Limb (tissue), 2 donors: ENCODE data around the gene RGS10.

Experiments used
- DNase-seq, 2 donors: peaks; one replicate each; pipeline ENCODE4 v3.0.0-alpha.2; 2016; ENCODE audit errors: extremely low spot score in 2 of 2

Gene RGS10

DNA sequence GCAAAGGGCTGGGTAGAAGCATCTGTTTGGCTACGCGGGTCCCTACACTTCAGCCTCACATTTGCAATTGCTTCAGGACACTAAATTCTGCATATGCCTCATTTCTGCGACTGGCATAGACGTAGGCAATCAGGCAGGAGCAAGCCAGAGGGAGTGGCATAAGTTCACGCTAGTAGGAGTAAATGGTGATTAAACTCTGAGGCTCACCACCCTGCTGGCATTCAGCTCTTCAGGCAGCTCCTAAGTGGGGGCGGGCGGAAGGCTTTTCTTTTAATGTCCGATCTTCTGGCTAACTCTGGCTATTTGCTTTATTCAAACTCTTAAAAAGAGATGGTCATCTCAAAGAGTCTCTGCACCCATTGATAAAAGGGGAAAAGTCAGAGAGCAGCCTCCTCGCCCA is 45.3 kb downstream of the RGS10 start:
- DNase-seq = no peak

- DNase-seq = no peak
These were observed 46.2 kb downstream of the RGS10 start for GRCh38 chr10:119496273-119496672.

GRCh38 chr10:119495545-119495944 is 47.0 kb downstream of the RGS10 start:
- DNase-seq = no peak

DNA sequence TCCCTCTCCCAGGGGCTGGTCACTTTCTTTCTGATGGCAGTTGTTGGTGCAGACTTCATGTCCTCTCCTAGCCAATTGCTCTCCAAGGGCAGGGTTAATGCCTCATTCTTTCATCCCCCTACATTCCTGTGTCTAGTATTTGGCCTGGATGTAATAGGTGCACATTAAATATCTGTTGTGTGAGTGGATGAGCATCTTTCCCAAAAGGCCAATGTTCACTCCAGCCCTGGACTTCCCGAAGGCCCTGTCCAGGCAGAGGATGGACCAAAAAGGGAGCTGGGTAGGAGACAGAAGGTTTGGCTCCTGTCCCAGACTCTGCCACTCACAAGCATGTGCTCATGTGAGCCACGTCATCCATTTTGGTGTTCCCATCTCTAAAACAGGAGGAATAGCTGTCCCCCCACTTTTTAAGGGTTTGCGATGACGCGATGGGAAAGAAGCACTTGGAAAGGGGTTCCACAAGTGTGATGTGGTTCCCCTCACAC is 47.5 kb downstream of the RGS10 start:
- DNase-seq = no peak

GRCh38 chr10:119494236-119495020 is 48.1 kb downstream of the RGS10 start:
- no peak for DNase-seq

GRCh38 chr10:119493155-119493554 is 49.4 kb downstream of the RGS10 start:
- no peak for DNase-seq

DNA sequence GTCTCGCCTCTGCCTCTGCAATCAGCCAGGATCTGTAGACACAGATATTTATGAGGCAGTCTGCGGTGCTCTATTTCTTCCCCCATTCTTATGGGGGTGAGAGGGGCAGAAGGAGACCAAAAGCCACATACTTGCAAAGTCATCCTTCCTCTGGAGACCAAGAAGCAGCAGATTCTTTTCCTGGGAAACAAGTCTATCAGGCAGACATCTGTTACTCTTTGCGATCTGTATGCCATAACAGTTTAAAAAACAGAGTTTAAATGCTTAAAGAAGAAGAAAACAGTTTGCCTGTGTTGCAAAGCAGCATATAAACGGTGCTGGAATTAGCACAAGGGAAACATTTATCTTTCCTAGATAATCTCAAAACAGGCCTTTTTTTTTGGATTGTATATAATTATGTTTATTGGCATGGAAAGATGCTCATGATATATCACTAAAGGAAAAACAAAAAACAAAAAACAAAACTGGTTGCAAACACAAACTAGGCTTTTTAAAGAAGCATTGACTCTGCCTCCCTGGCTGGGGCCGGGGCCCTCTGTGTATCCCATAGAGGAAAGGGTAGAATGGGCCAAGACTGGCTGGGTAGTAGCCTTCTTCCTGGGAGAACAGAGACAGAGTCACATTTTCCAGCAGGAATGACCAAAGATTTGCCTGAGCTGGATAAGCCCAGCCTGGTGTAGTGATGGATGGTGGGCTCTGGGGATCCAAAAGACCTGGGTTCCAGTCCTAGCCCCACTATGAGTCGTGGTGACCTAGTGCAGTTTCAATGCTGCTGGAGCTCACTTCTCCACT is 50.4 kb downstream of the RGS10 start:
- DNase-seq = no peak

DNA sequence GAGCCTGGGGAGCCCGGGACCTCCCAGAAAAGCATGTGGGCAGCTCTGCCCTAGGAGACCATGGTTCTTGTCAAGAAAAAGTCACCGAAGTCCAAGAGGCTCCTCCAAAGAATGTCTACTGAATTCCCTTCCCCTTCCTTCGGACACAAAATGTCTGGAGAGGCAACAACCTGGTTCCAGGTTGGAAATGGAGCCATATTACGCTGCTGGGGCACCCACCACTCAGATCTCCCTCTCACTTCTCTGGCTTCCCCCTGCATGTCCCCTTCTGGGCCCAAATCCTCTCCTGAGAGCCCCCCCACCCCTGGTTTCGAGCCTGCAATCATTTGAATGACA is 52.6 kb downstream of the RGS10 start:
- DNase-seq = no peak

DNA sequence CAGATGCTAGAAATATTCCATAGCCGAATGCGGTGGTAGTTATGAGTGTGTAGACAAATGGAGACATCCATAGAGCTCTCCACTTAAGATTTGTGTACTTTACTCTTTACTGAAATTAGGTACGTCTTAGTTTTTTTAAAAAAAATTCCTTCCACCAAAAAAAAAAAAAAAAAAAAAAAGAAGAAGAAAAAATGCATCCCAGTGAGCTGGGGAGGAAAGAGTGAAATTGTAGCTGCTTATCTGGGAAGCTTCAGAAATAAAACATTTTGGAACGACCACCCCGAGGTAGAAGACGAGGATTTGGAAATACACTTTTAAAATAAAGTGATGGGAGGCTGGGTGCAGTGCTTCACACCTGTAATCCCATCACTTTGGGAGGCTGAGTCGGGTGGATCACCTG is 53.8 kb downstream of the RGS10 start:
- no peak for DNase-seq

DNA sequence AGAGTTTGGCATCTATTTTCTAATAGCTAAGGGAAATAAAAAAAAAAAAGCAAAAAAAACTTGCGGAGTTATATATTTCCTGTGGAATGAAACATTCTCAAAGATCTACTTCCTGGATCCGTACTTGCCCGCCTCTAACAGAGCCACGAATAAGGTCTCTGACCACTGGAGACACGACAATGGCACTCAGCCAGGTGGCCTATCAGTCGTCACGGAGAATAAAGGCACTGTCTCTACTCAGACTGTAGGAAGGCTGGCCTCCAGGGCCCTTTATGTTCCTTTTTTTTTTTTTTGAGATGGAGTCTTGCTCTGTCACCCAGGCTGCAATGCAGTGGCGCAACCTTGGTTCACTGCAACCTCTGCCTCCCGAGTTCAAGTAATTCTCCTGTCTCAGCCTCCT is 58.7 kb downstream of the RGS10 start:
- DNase-seq = no peak

- DNase-seq = no peak
These were observed 59.5 kb downstream of the RGS10 start for GRCh38 chr10:119483001-119483400.

DNA sequence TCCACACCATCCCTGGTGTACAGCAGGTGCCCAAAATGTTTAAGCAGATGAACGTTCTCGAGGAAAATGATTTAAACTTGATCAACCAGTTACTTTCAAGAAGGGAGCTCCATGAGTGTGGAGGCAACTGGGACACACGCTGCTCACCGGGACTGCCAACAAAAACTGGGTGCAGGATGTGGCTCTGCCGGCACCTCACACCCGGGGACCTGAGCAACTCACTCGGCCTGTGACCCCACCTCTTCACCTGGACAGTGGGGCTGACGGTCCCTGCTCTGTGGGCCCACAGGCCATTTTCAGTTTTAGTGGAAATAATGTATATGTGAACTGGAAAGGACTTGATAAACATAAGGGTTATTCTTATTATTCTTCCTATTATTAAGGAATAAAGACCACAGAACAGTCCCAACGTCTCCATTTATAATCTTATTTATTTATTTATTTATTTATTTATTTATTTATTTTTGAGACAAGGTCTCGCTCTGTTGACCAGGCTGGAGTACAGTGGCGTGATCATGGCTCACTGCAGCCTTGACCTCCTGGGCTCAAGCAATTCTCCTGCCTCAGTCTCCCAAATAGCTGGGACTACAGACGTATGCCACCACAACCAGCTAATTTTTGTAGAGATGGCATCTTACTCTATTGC is 60.6 kb downstream of the RGS10 start:
- no peak for DNase-seq

- DNase-seq = no peak
These were observed 61.9 kb downstream of the RGS10 start for GRCh38 chr10:119480667-119481066.

DNA sequence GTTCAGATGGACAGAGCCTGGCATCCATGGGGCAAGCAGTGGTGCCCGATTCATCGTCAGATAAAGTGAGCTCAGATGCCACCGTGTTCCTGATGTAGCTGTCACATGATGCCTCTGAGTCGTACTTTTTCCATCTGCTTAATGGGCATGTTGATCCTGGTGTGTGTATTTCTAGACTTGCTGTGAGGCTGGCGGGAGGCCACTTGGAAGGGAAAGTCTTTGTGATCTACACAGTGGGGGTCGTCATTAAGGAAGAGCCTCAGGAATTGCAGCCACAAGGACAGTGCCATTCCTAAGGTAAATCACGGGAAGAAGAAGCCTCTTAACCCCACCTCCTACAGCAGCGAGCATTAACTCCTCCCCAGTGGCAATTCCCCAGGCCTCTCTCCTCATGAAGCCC is 63.0 kb downstream of the RGS10 start:
- DNase-seq = no peak

DNA sequence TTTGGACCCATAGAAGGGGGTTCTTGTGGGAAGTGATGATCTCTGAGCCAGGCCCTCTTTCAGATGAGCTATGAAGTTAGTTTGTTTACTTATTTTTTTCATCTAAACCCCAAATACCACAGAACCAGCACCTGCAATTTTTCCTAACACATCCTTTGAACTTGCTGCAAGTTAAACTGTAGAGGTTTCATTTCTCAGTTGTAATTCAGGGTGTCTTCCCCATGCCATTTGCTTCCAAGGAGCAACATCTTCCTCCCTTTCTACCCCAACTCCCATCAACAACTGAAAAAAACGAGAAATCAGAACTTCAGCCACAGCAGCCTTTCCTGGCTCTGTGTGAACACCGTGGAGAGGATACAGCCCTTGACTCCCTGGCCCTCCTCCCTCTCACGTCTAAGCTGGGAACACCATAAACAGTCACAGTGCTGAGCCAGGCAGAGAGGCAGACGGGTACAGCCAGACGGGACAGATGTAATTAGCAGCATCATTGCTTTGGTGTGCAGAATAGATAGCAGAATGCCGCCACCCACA is 63.6 kb downstream of the RGS10 start:
- DNase-seq = no peak

DNA sequence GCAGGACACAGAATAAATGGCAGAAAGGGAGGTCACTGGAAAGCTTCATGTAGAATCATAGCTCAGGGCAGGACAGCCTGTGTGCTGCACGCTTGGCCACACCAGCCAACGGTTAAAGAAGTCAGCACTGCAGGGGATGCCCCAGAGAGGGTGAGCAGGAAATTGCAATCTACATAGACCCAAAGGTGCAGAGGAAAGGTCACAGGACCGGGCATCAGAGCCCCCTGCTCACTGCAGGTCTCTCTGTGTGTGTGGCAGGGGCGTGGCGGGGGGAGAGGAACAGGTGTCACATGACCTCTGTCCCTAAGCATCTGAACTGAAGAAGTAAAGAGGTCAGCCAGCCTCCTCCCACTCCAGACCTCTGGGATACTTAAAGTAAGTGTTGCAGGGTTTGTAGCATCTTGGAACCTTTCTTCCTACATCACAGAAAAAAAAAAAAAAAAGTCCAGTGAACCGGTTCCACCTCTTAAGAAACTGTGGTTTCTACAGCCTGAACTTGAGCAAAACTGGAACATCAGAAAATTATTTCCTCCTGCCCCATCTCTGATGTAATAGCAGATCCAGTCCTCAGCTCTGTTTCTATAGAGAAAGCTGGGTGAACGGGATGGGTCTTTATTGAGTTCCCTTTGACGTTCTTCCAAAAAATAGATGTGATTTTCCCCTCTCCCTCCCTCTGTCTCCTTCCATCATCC is 64.3 kb downstream of the RGS10 start:
- DNase-seq = no peak

- DNase-seq = no peak
These were observed 65.1 kb downstream of the RGS10 start for GRCh38 chr10:119477444-119477843.

DNA sequence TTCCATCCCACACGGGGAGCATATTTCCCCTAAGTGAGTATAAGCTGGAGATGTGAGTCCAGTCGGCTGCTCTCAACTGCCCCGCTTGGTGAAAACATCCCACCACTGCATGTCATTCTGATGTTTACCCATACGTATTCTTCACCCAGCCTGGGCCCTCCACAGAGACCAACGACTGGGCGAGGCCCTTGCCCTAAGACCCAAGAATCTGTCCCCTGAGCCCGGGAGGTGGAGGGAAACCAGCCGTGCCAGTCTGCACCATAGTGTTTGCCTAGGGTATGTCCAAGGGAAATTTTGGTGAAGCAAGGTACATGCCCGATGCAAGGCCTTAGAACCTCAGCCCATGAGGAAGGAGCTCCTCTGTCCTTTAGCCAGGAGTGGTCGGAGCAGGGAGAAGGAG is 67.9 kb downstream of the RGS10 start:
- DNase-seq = no peak

- DNase-seq = no peak
These were observed 68.7 kb downstream of the RGS10 start for GRCh38 chr10:119473771-119474170.

DNA sequence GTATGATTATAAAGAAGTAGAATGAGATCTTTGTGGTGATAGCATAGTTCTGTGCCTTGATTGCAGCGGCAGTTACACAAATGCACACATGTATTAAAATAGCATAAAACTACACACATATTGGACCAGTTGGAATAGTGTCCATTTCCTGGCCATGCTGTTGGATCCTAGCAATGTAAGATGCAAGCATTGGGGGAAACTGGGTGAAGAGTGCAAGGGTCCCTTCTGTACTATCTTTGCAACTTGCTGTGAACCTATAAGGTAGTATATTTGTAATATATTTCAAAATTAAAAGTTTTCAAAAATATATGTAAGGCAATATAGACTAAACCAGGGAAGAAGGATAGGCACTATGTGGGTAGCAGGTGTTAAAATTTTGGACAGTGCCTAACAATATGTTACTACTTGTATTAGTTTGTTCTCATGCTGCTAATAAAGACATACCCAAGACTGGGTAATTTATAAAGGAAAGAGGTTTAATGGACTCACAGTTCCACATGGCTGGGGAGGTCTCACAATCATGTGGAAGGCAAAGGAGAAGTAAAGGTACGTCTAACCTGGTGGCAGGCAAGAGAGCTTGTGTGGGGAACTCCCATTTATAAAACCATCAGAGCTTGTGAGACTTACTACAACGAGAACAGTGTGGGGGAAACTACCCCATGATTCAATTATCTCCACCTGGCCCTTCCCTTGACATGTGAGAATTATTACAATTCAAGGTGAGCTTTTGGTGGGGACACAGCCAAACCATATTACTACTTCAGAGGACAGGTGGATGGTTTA is 71.4 kb downstream of the RGS10 start:
- no peak for DNase-seq

GRCh38 chr10:119469846-119470245 is 72.7 kb downstream of the RGS10 start:
- DNase-seq = no peak
